ENCODE measurements around the gene SPEG.
A peak's percentile ranks its signal among the peaks of the same experiment; 100 is the strongest.

SPEG gene

DNA sequence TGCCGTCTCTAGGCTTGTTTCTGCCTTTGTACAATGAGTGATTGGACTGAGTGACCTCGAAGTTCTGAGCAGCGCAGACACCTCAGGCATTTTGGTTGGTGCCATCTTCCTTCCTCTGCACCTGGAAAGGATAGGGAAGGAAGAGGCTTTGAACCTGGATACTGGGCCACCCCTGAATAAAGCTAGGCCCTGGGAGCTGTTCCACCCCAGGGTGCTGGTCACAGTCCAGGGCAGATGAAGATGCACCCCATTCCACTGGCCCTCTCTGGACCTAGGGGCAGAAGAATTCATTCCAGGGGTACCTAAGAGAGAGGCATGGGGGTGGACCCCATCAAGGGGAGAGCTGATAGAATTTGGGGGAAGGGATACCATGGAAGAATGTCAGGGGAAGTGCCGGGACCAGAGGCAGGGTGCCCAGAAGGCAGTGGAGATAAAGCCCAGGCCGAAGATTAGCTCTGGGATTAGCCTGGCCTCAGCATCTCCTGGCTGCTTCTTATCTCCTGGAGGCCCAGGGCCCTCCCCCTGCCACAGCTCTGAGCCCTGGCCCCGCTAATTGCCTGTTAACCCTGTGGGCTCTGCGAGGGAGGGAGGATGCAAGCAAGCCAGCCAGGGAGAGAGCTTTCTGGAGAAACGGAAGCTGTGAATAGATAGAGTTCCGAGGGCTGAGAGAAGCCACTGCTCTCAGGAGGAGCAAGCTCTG, 91.0 kb downstream of the SPEG start:
- DNase-seq: no peak

GRCh38 chr2:219526320-219527075, 91.9 kb downstream of the SPEG start:
- DNase-seq: no peak

DNA sequence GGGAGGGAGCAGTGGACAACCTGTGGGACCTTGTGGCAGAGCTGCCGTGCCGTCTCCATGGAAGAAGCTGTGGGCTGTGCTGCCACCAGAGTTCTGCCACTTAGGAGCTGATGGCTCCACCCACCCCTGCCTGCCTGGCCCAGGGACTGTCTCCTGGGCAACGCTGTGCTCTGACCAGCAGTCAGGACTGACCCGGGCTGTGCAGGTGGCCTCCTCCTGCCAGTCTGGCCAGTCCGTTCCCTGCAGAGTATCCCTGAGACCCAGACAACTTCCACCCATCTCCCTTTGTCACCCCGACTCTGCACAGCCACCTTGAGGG, 92.4 kb downstream of the SPEG start:
- DNase-seq: peak in 5 of 56 donors; percentile 9 to 34 (median 22)

GRCh38 chr2:219527472-219527871, 92.8 kb downstream of the SPEG start:
- no peak for DNase-seq

- peak; percentile 17 to 88 (median 74) for DNase-seq
These were observed 95.7 kb downstream of the SPEG start for GRCh38 chr2:219530048-219530963.

GRCh38 chr2:219531639-219532377, 97.2 kb downstream of the SPEG start:
- no peak for DNase-seq

GRCh38 chr2:219532378-219532649, 97.7 kb downstream of the SPEG start:
- no peak for DNase-seq

DNA sequence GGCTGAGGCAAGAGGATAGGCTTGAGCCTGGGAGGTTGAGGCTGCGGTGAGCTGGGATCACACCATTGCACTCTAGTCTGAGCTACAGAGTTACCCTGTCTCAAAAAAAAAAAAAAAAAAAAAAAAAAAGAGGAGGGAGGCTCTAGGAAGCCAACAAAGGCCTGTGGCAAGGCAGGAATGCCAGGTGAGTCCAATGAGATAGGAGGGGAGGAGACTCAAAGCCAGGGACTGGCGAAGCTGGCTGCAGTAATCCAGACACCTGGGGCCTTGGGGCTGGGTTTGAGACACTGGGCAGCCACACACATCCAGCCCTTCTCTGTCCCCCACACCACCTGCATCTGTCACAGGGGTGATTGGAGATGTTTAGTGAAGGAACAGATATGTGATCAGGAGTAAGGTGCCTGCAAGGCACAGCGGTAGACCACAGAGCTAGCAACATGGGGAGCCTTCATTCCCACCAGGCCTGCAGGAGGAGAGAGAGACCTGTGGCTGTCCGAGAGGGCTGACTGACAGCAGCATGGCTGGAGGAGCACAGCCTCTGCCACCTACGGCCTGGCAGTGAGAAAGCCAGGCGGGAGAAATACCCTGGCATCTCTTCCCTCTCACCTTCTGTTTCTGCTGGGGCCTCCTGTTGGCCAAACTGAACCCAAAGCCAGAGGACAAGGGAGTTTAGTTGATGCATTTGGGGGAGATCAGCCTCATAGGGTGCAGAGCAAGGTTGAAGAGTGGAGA, 99.5 kb downstream of the SPEG start:
- no peak for DNase-seq

DNA sequence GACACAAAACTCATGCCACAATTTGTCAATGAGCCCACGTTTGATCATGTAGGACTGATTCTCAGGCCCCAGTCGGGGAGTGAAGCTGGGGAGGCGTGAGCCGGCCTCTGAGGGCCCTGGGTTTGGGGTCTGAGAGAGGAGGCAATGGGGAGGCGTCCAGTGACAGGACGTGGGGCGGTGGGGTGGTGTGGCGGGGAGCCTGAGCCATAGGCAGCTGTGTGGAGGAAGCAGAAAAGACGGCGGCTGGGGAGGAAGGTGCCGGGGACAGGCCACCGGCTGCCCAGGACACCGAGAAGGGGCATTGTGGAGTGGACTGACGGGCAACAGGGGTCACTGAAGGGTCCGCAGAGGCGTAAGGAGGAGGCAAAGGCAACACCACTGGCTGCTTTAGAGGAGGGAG, 101.8 kb downstream of the SPEG start:
- DNase-seq: no peak

- DNase-seq: no peak
These were observed 102.3 kb downstream of the SPEG start for GRCh38 chr2:219536967-219537366.

GRCh38 chr2:219537657-219538488, 103.2 kb downstream of the SPEG start:
- no peak for DNase-seq

DNA sequence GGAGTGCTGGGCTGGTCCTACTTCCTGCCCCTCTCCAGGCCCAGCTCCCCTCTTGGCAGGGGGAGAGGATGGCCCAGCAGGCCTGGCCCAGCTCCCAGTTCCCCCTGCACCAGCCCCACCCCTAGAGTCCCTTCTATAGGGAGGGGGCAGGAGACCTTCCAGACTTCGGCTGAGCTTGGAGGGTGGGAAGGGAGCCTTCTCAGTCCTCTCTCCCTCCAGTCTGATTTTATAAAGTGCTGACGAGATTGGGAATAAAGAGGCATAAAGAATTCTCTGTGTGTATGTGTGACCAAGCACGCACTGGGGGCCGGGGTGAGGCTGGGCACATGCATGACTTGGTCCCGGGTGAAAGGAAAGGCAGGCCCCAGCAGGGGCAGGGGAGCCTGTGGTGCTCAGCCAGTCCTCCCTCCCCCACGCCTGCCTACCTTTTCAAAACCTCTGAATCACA, 103.9 kb downstream of the SPEG start:
- peak in 8 of 56 donors; percentile 11 to 46 (median 23) for DNase-seq

DNA sequence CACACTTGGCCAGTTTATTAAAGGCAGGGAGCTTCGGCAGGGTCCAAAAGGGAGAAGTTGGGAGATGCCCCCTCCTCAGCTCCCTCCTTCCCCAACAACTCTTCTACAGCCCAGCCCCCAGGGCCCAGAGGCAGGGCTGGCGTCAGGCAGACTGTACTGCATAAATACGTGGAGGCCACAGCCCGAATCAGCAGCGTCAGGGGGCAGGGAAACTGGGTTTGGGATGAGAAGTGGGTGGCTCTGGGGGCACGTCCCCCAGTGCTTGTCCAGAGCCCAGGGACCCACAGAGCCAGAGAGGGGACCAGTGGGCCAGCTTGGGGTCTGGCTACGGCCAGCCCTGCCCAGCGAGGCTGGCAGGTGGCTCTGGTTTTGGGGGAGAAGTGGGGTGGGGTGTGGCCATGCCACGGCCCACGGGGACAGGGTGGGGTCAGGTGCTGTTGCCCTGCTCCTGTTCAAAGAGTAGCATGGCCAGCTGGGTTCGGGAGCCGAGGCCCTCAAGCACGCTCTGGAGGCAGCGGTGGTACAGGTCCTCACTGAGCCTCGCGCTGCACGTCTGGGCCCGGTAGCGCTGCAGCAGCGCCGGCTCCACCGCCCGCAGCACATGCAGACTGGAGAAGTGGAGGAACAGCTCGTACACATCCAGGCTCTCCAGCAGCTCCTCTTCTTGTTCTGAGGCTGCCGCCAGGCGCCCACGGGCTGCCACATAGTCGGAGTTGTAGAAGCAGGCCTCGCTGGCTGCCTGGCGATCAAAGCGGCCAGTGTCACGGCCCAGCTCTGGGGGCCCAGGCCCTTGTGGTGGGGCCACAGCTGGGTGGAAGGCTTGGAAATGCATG, 104.5 kb downstream of the SPEG start:
- DNase-seq: peak in 1 of 56 donors; percentile 41

DNA sequence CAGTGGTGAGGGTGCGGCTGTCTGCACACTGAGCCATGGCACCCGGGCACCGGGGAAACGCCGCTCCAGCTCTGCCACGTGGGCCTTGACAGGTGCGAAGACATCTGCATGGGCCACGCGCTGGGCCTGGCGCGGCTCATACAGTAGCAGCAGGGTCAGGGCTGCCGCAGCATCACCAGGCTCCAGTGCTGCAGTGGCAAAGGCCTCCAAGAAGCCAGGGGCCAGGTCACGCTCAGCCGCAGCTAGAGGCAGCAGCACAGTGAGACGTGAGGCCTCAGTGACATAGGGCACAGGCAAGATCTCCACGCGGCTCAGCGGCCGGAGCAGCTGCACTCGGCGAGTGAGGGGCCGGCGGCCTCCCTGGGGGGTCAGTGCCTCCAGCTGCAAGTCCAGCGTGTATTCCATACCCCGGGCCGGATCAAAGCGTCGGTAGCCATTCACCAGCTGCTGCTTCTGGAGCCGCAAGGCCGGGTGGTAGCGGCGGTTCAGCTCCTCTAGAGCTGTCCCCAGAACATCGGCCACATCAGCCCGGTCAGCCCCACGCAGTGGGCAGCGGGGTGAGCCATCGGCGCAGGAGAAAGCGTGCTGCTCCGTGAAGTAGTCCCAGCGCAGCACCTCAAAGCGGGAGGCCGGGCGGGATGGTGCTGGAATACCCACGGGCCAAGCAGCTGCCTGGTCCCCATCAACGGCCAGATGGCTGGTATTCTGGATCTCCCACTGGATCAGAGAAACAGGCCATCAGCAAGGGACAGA, 105.5 kb downstream of the SPEG start:
- no peak for DNase-seq

- DNase-seq: no peak
These were observed 106.3 kb downstream of the SPEG start for GRCh38 chr2:219540784-219541504.

GRCh38 chr2:219541611-219542180, 107.1 kb downstream of the SPEG start:
- peak in 49 of 56 donors; percentile 15 to 87 (median 70) for DNase-seq
